ENCODE data around the gene NACA2. TPM values are rescaled to one million over a fixed set of nuclear protein-coding genes. Genes with fewer than 3 reads are reported as not detected.

Gene NACA2
- total RNA-seq, 1 experiment from 2014 or later = not detected

DNA sequence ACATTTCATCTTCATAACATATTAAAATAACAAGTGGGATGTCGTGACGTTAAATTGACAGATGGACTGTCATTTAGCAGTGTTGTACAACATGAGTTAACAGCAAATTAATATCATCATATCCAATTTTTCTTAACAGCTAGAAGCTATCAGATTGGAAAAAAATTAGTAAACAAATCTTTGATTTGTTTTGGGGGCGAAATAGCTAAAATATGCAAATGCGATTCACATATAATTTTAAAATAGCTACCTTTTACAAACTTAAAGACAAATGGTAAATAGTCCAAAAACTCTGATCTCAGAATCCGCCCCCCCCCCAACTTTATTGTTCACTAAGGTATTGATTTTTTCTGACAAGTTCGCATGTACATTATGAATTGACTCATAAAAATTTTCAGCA, 20.3 kb upstream of the NACA2 start:
- H3K9me3 Mint-ChIP-seq = peaks cover 4 to 13% of the 10 kb centered on the region in 2 experiments; a peak in 4 of 5 replicates
- WGBS (ENCODE audit: extremely low coverage, insufficient read length, low lambda C conversion rate) = no CpG with 5 or more reads among the region's 6 CpGs

More for the DNA sequence above, 20.3 kb upstream of the NACA2 start:
- Histone ChIP-seq H2BK5ac (ENCODE audit: insufficient read length, low read length) (no peak overlapping the region), H2AFZ (ENCODE audit: low read length) (no peak overlapping the region), H3K23ac (ENCODE audit: insufficient read length, low read depth, low read length) (no peak overlapping the region), H2AK5ac (ENCODE audit: insufficient read length, low read length) (no peak overlapping the region), H3K4ac (ENCODE audit: low read depth, low read length) (no peak overlapping the region), H3K4me1 (ENCODE audit: insufficient read depth, low read length) (no peaks in the 10 kb centered on the region), H3K79me1 (ENCODE audit: insufficient read depth, low read depth, low read length, poor library complexity, severe bottlenecking) (no peaks in the 10 kb centered on the region), H3K4me2 (ENCODE audit: insufficient read depth, insufficient read length, low read length) (no peak overlapping the region), H3K14ac (ENCODE audit: insufficient read depth, low read length) (no peak overlapping the region), H4K8ac (replicated peaks; ENCODE audit: insufficient read length, low read depth, low read length) (no peak overlapping the region), H2BK12ac (ENCODE audit: insufficient read length, low read depth, low read length) (no peak overlapping the region), H3K9me3 (ENCODE audit: control insufficient read depth, low read depth, low read length) (no peaks in the 10 kb centered on the region), H3K23me2 (ENCODE audit: insufficient read length, low read depth, low read length, poor library complexity, severe bottlenecking) (no peaks in the 10 kb centered on the region), H3K18ac (ENCODE audit: insufficient read length, low read depth, low read length) (no peak overlapping the region), H2BK120ac (ENCODE audit: low read depth, low read length, poor library complexity, severe bottlenecking) (no peak overlapping the region), H3K56ac (ENCODE audit: insufficient read length, low read depth, low read length) (no peak overlapping the region), H4K20me1 (ENCODE audit: control insufficient read depth, insufficient read depth, insufficient read length) (no peaks in the 10 kb centered on the region), H3K27ac (ENCODE audit: insufficient read length, low read depth, low read length) (no peak overlapping the region), H3T11ph (ENCODE audit: low read length) (no peak overlapping the region), H4K5ac (ENCODE audit: insufficient read length, low read depth, low read length) (no peak overlapping the region), H4K91ac (ENCODE audit: insufficient read length, low read depth, low read length) (no peak overlapping the region), H2BK15ac (ENCODE audit: low read depth, low read length) (no peak overlapping the region), H3K9ac (ENCODE audit: extremely low read depth, insufficient read length, low read length) (no peak overlapping the region), H2BK20ac (ENCODE audit: low read depth, low read length, poor library complexity, severe bottlenecking) (no peak overlapping the region), H3K27me3 (ENCODE audit: insufficient read depth, low read length) (no peaks in the 10 kb centered on the region), H3K79me2 (ENCODE audit: insufficient read depth, low read length) (no peaks in the 10 kb centered on the region)
- Mint-ChIP-seq H3K27ac (no peak overlapping the region), H3K4me1 (peaks cover 5 to 10% of the 10 kb centered on the region in 2 experiments), H3K4me3 (no peak overlapping the region), H3K36me3 (ENCODE audit: insufficient read depth in 1 of 3, low read depth in 3 of 3) (peaks cover 0 to 12% (median 4%) of the 10 kb centered on the region in 3 experiments; a peak in 4 of 7 replicates), H3K27me3 (ENCODE audit: low read depth) (no peaks in the 10 kb centered on the region)
- no peak for DNase-seq
- TF ChIP-seq CTCF (conservative IDR thresholded peaks at IDR 0.05) = no peak
